T-helper 22 cell (primary cell): Measurements from ENCODE around the gene VAV3.

ENCODE experiments used
- DNase-seq: peaks from one replicate; pipeline ENCODE4 v3.0.0-alpha.2; 2020; ENCODE audit warnings: low read depth

Gene VAV3

DNA sequence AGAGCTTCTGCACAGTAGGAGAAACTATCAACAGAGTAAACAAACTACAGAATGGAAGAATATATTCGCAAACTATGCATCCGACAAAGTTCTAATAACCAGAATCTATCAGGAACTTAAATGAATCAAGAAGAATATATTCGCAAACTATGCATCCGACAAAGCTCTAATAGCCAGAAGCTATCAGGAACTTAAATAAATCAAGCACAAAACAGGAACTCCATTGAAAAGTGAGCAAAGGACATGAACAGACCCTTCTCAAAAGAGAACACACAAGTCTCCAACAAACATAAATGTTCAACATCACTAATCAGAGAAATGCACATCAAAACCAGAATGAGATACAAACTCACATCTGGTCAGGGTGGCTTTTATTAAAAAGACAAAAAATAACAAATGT lies 126.9 kb downstream of the VAV3 start:
- no peak for DNase-seq

DNA sequence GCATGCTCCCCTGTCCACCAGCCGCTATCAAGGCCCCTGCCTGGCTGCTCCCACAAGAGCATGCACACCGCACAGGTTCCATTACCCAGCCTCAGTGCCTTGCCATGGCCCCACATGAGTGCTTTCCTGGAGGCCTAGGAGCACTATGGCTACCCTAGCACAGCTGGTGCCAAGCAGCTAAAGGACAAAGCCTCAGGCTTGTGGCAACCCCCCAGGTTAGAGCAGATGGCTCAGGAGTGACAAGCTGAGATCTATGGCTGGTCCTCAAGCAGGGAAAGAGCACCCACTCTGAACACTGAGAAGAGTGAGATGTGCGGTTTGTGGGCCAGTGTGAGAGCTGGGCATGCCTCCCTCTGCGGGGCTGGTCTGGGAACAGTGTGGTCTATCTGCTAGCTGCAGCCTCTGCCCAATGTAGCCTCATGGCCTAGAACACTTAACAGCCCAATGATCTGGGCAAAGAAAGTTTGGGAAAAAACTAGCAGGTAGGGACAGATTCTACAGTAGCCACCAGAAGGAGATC lies 129.8 kb downstream of the VAV3 start:
- DNase-seq = no peak

DNA sequence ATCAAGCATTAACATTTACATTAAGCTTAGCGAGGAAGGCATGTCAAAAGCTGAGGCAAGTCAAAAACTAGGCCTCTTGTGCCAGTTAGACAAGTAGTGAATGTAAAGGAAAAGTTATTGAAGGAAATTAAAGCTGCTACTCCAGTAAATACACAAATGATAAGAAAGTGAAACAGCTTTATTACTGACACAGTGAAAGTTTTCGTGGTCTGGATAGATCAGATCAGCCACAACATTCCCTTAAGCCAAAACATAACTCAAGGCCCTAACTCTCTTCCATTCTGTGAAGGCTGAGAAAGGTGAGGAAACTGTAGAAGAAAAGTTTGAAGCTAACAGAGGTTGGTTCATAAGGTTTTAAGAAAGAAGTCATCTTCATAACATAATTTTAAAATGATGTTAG lies 131.9 kb downstream of the VAV3 start:
- DNase-seq = no peak

DNA sequence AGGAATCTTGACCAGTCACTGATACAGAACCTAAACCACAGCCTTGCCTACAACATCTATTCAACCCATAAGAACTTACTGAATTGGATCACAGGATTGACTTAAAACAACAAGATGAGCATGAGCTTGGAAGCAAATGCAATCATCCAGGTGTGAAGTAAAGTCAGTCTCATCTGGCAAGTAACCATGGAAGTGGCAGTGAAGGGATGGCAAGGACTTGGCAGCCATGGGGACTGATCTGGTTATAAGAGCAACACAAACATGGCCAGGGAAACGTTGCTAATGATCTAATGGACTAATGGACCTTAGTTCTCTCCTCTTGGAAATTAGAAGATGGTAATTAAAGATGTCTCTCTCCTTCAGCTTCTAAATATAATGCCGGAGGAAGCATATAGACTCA lies 133.1 kb downstream of the VAV3 start:
- no peak for DNase-seq

DNA sequence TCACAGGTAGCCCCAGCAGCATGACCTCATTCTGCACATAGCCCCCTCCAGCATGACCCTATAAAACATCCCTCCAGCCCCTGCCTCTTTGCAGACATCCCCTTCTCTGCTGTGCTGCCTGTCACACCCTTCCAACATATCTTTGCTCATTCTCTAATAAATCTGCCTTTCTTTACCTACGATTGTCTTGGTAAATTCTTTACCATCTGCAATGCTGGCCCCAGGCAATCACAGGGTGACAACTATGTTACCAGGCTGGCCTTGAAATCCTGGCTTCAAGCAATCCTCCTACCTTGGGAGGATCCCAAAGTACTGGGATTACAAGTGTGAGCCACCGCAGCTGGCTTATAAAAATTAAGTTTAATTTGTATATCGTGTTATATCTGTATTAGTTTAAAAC lies 134.5 kb downstream of the VAV3 start:
- no peak for DNase-seq

DNA sequence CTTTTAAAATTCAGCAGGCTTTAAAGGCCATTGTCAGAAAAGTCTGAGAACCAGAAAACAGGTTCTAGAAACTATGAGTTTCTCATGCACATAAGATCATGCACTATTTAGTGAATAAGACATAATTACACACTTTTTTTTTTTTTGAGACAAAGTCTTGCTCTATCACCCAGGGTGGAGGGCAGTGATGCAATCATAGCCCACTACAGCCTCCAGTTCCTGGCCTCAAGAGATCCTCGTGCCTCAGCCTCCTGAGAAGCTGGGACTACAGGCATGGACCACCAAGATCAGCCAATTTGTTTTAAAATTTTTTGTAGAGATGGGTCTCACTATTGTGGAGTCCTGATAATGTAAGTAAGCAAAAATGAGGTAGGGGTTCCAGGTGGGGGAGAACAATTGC lies 134.9 kb downstream of the VAV3 start:
- no peak for DNase-seq

DNA sequence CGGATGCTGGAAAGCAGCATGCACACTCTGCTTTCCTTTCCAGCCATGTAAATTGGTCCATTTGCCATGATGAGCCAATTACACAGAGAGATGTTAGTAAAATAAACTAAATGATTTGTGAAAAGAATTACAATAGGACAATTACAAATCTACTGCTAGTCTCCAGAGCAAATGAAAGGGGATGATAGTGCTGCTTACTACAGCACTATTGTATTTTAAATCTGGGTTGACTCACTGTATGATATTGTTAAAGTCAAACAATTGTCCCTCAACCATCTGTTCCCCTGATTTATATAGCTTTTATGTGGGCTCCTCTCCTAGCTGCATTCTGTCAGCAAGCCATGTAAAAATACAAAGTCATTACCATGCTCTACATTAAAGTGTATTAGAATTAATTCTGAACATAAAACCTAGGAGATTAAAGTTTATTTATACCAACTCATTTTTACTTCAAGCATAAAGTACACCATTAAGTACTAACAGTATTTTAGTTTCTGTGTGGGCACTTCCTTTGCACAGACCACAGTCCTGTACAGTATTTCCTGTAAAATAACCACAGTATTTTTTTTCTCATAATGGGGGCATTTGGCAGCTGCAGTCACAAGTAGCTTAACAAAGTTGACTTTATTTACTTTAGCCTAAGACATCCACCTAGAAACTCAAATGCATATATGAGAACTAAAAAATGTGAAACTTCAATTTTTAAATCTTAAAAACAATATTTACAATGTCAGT lies 135.8 kb downstream of the VAV3 start:
- DNase-seq = no peak

DNA sequence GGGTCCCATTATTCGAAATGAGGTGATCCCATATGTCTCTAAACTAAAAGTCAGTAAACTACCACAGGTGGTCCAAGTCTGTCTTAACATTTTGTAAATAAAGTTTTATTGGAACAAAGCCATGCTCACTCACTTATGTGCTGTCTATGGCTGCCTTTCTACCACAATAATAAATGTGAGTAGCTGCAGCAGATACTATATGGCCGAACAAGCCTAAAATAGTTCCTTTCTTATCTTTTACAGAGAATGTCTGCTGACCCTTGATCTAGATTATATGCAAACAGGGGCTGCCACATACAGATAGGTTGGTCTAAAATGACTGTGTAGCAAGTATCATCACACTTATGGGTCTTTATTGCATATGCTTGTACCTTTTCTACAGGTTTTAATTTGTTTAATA lies 140.0 kb downstream of the VAV3 start:
- no peak for DNase-seq

DNA sequence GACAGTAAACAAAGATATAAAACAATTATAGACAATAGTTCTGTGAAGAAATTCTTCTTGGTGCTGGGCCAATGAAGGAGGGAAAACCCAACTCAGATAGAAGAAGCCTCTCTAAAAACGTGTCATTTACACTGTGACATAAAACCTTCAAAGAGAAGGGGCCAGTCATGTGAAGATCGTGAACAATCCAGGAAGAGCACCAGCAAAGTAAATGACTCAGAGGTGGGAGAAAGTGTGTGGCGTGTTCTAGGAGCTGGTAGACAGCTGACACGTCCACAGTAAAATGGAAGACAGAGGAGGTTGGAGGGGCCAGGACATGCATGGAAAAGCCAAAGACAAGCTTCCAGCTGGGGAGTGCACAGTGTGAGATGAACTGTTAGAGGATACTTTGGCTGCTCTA lies 143.6 kb downstream of the VAV3 start:
- no peak for DNase-seq

DNA sequence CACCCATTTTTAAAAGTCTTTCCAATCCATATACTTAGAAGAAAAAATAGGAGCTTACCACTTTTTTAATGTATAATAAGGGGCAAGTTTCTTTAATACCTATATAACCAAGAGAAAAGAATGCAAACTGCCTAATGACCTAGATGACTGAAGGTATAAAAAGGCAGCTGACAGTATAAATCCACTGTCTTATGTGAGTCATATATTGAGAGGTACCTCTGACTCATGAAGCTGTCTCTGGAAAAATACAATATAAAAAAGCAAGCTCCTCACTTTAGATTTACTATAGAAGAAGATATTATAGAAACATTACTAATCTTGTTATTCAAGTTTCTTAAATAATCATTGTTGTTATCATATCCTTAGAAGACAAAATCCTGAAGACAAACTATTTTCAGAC lies 144.2 kb downstream of the VAV3 start:
- no peak for DNase-seq

DNA sequence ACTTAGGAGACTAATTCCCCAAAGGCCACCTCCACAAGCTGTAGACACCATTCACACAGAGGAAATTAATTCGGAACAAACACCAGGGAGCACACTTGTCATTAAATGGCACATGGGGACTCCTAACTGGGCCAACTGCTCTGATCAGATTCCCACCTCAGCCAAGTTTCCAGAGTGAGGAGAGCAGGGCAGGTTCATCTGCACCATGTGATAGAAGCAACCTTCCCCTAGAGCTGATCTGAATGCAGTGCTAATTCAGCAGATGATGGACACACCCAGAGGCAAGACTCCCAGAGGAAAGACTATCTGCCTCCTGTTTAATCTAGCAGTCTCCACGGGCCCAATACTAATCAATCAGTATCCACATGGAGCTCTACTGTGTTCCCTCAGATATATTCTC lies 147.0 kb downstream of the VAV3 start:
- no peak for DNase-seq

DNA sequence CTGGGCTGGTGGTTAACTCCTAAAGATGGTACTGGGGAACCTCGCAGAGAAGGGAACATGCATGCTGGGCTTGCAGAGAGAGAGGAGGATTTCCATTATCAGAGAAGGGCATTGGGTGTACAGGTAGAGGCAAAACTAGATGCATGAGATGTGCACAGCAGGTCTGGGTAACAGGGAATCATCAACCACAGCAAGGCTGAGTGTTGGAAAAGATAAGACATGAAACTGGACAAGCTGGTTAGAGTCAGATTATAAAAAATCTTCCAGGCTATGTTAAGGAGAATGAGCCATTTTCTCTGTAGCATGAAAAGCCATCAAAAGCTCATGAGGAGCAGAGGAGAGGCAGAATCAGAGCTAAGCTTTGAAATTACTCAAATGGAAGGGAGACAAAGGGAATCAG lies 147.8 kb downstream of the VAV3 start:
- no peak for DNase-seq

DNA sequence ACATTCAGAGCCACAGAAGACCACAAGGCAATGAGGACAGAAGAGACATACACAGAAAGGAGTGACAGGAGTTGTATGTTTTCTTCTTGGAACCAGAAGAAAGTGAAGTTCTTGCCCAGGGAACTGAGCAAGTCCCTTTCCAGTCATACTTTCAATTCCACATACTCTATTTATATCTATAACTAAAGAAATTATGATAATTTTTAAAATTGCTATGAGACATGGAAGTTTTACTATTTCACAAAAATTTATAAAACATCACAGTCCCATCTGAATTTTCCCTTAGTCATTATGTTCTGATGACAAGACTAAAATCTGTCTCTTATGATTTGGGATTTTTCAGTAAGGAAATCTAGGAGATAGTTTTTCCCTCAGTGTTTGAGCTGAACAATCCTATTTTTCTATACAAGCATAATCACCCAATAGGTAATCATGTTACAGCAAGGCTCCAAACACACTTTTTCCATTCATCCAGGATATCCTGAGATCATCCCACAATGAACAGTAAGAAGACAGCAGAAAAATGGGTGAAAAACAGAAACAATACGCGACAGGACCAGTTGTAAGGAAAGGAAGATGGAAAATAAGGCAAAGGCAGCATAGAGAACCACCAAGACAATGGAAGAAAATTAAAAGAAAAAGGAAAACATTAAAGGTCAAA lies 154.6 kb downstream of the VAV3 start:
- DNase-seq = no peak

DNA sequence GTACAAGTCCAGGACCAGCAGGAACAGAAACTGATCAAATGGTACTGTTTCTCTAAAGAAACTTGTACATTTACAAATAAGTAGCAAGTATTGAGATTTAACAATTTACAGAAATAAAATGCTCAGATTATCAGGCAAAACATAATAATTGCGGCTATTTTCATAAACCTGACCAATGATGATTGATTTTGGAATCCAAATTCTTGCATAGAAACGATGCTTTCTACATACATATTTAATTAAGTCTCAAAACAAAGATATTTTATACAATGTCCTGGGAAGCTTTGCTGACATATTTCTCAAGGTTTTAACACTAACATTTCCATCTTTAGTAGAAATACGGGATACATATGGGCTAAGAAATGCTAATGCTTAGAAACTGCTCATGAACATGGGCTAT lies 157.1 kb downstream of the VAV3 start:
- no peak for DNase-seq

DNA sequence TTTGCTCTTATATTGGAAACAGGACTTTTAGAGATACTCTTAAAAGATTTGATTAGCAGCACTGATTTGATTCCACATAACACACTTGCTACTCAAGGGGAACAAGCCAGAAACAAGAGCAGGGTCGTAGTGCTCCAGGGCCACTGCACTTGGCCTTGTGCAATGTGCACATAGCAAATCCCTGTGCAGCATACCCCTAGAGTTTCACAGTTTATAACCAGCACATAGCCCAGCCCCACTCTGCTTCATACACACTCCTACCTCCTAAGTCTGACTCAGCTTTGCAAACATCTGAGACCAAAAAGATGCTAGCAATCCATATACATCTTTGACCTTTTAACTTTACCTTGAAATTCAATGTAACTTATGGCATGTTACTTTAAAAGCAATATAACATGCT lies 157.6 kb downstream of the VAV3 start:
- DNase-seq = no peak

DNA sequence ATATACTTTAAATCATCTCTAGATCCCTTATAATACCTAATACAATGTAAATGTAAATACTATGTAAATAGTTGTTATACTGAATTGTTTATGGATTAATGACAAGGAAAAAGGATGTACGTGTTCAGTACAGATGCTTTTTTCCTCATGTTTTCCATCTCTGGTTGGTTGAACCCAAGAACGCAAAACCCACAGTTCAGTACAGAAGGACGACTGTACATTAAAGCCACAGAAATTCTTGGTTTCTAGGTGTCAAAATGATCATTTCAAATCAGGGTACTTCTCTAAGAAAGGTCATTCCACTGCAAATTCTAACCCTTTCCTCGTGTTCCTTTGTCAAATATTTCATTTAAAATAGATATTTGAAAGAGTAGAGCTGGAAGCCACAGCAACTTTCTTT lies 158.1 kb downstream of the VAV3 start:
- no peak for DNase-seq

DNA sequence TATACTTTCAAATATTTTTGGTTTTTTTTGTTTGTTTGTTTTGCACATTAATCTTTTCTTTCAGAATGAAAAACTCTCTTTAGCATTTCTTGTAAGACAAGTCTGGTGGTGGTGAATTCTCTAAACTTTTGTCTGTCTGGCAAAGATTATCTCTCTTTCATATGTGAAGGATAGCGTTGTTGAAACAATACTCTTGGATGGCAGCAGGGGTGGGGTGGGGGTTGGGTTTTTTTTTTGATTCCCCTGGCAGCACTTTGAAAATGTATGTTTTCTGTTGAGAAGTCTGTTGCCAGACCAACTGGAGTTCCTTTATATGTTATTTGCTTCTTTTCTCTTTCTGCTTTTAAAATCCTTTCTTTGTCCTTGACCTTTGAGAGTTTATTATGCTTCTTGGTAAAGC lies 160.2 kb downstream of the VAV3 start:
- no peak for DNase-seq

DNA sequence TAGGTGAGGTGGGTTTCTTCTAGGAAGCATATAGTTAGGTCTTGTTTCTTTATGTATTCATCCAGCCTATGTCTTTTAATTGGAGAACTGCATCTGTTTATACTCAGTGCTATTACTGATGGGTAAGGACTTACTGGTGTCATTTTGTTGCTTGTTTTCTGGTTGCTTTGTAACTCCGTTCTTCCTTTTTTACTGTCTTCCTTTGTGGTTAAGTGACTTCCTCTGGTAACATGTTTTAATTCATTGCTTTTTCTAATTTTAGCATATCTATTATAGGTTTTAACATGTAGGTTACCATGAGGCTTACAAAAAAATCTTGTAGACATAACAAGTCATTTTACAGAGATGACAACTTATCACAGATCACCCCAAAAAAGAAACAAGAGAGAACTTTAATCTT lies 160.8 kb downstream of the VAV3 start:
- no peak for DNase-seq

DNA sequence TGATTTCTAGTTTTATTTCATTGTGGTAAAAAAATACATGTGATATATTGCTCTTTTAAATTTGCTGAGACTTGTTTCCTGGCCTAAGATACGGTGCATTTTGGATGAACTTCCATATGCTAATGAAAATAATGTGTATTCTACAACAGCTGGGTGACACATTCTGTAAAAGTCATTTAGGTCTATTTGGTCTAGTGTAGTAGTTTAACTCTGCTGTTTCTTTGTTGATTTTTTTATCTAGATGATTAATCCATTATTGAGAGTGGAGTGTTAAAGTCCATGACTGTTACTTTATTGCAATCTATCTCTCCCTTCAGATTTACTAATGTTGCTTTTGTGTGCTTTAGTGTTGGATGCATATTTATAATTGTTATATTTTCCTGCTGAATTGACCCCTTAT lies 161.4 kb downstream of the VAV3 start:
- DNase-seq = no peak

DNA sequence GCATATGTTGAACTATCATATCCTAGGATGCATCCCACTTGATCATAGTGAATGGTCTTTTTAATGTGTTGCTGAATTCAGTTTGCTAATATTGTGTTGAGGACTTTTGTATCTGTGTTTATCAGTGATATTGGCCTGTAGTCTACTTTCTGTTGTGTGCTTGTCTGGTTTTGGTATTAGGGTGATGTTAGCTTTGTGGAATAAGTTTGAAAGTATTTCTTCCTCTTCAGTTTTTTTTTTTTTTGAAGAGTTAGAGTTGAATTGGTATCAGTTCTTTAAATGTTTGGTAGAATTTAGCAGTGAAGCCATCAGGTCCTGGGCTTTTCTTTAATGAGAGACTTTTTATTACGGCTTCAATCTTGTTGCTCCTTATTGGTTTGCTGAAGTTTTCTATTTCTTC lies 162.3 kb downstream of the VAV3 start:
- no peak for DNase-seq

DNA sequence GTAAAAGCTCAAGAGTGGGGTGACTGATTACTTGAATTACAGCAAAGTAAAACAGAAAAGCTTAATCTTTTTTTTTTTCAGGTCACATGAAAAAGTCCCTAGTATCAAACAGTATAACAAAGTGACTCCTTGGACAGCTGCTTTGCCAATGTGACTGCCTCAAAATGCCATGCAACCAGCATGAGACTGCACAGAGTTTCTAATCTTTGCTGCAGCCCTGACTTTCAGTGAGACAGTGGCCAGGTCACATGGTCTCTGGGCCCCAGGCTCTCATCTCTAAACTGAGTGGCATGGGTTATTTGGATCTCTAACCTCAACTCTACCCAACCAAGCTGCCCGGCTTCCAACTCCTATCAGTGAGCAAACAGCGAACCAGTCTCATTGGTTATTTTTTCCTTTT lies 169.0 kb downstream of the VAV3 start:
- DNase-seq = no peak

DNA sequence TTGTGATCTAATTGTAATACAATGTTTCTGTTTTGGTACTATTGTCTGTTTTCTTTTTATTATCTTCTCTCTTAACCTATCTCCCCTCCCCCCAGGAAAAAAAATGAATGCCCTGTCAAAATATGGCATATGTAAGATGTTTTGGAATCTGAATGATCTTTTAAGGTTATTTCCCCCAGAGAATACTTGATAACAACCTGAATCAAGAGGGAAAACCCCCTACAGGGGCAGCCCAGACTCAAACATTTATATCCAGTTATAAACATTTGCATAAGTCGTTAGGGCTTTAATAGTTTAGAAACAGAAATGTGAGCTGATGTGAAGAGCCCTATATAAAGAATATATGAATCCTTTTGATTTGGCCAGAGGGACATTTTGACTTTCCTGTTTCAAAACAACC lies 169.5 kb downstream of the VAV3 start:
- no peak for DNase-seq

DNA sequence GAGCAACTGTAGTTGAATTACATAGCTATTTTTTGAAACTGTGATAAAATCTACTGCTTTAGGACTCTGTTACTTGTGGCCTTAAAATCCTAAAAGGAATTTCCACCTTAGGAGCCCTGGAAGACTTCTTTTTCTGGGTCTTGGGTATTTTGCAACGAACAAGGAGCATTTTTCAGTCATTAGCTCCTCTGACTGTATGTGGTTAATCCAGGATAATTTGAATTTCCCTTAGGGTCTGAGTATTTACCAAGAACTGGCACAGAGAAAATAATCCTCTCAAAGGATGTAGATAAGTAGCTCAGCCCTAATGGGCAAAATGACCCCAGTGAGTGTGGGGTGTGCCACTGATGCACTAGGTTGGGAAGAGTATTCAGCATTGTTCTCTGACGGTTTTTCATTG lies 170.4 kb downstream of the VAV3 start:
- no peak for DNase-seq

DNA sequence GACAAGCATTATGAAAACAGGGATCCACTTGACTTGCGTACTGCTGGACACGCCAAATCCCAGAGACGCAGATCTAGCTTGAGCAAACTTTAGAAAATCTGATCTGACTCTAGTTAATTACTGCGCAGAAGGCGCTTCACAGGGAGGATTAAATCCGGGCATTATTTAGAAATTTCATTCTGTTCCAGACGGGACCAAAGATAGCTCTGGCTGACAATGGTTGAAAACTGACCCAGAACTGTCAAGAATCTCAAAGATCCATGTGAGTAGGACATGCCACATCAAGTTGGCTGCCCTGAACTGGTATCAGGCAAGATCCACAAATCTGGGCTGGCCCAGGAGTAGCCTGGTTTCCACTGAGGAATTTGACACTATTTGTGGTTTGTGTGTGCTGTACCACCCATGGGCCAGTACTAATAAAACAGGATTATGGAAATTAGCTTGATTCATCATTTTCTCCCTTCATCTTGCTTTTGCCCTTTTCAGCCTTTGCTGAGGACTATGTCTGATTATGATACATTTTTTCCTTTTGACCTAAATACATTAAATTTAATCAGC lies 171.0 kb downstream of the VAV3 start:
- no peak for DNase-seq
